ENCODE measurements around the gene CYSTM1. TPM values are rescaled to one million over a fixed set of nuclear protein-coding genes. Genes with fewer than 3 reads are reported as not detected.

CYSTM1 gene
- total RNA-seq, 3 donors from 2014 or later (not counting 1 experiment from before 2014, with no cell fraction given) = 3.9 to 4.9 (median 4.2) TPM

- H3K4me3 ChIP-seq (ENCODE audit: low read length) = no peak overlapping the region
- Mint-ChIP-seq H3K27ac (peak overlapping the region in 1 of 2 donors; percentile 64), H3K27me3 (ENCODE audit: low read depth in 2 of 2) (no peaks in the 10 kb centered on the region), H3K9me3 (no peaks in the 10 kb centered on the region), H3K36me3 (peaks cover 9% of the 10 kb centered on the region), H3K4me3 (no peak overlapping the region), H3K4me1 (peaks cover 37 to 52% of the 10 kb centered on the region in 2 donors)
- no peaks in the 10 kb centered on the region for H3K27me3 ChIP-seq (ENCODE audit: control insufficient read depth, insufficient read depth, low read length)
- intact Hi-C loops (cut with micrococcal nuclease) = no loop called here
- ATAC-seq (no peak), DNase-seq (no peak)
- H3K9me3 ChIP-seq (ENCODE audit: control insufficient read depth, insufficient read depth, low read length) = no peaks in the 10 kb centered on the region
- H3K36me3 ChIP-seq (ENCODE audit: control insufficient read depth, insufficient read depth, low read length) = no peaks in the 10 kb centered on the region
- no peak overlapping the region for H3K27ac ChIP-seq (ENCODE audit: low read length)
- H3K4me1 ChIP-seq (ENCODE audit: control insufficient read depth, insufficient read depth, low read length) = peaks cover under 1% of the 10 kb centered on the region
- no peak for TF ChIP-seq CTCF (IDR thresholded peaks at IDR 0.05)
- WGBS (ENCODE audit: insufficient coverage) = 92% methylated on average over 3 of the region's 3 CpGs
Observed at GRCh38 chr5:140262221-140262620, 87.2 kb downstream of the CYSTM1 start.

DNA sequence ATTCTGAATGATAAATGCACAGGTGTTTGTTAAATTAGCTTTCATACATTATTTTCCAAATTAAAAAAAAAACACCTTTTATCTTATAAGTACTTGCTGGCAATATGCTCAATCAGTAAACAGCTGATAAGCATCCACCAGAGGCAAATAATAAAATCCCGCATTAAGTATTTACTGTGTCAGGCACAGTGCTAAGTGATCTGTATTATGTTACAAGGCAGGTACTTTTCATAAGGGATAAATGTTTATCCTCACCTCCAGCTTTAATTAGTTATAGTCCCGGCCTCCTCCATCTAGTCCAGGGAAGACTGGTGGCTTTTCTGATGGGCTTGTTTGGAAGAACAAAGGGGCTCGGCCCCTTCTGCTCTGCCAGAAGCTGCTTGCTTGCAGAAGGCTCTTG, 87.9 kb downstream of the CYSTM1 start:
- Mint-ChIP-seq H3K27ac (no peak overlapping the region), H3K27me3 (ENCODE audit: low read depth in 2 of 2) (no peaks in the 10 kb centered on the region), H3K4me3 (no peak overlapping the region), H3K4me1 (peaks cover 37 to 52% of the 10 kb centered on the region in 2 donors), H3K36me3 (peaks cover 5% of the 10 kb centered on the region), H3K9me3 (no peaks in the 10 kb centered on the region)
- Histone ChIP-seq H3K9me3 (ENCODE audit: control insufficient read depth, insufficient read depth, low read length) (no peaks in the 10 kb centered on the region), H3K27ac (ENCODE audit: low read length) (no peak overlapping the region), H3K4me1 (ENCODE audit: control insufficient read depth, insufficient read depth, low read length) (peaks cover 3% of the 10 kb centered on the region), H3K4me3 (ENCODE audit: low read length) (no peak overlapping the region), H3K27me3 (ENCODE audit: control insufficient read depth, insufficient read depth, low read length) (no peaks in the 10 kb centered on the region), H3K36me3 (ENCODE audit: control insufficient read depth, insufficient read depth, low read length) (no peaks in the 10 kb centered on the region)
- TF ChIP-seq CTCF (IDR thresholded peaks at IDR 0.05) = no peak
- WGBS (ENCODE audit: insufficient coverage) = 100% methylated on average over 1 of the region's 3 CpGs
- intact Hi-C loops (cut with micrococcal nuclease) = no loop called here
- ATAC-seq = no peak
- no peak for DNase-seq

- no peak for DNase-seq
- no peak for ATAC-seq
- no peaks in the 10 kb centered on the region for H3K9me3 Mint-ChIP-seq
- no peak overlapping the region for H3K4me3 Mint-ChIP-seq
- peak overlapping the region in 1 of 2 donors; percentile 47 for H3K27ac Mint-ChIP-seq
- intact Hi-C loops (cut with micrococcal nuclease) = no loop called here
- no peaks in the 10 kb centered on the region for H3K27me3 Mint-ChIP-seq (ENCODE audit: low read depth in 2 of 2)
- H3K4me1 ChIP-seq (ENCODE audit: control insufficient read depth, insufficient read depth, low read length) = peaks cover 3% of the 10 kb centered on the region
- H3K27ac ChIP-seq (ENCODE audit: low read length) = no peak overlapping the region
- no CpG with 5 or more reads among the region's 1 CpG for WGBS (ENCODE audit: insufficient coverage)
- H3K4me1 Mint-ChIP-seq = peaks cover 18 to 44% of the 10 kb centered on the region in 2 donors
- TF ChIP-seq CTCF (IDR thresholded peaks at IDR 0.05) = no peak
- no peaks in the 10 kb centered on the region for H3K27me3 ChIP-seq (ENCODE audit: control insufficient read depth, insufficient read depth, low read length)
- H3K36me3 ChIP-seq (ENCODE audit: control insufficient read depth, insufficient read depth, low read length) = no peaks in the 10 kb centered on the region
- no peaks in the 10 kb centered on the region for H3K36me3 Mint-ChIP-seq
- no peaks in the 10 kb centered on the region for H3K9me3 ChIP-seq (ENCODE audit: control insufficient read depth, insufficient read depth, low read length)
- H3K4me3 ChIP-seq (ENCODE audit: low read length) = no peak overlapping the region
Observed at GRCh38 chr5:140265845-140266244, 90.9 kb downstream of the CYSTM1 start.

DNA sequence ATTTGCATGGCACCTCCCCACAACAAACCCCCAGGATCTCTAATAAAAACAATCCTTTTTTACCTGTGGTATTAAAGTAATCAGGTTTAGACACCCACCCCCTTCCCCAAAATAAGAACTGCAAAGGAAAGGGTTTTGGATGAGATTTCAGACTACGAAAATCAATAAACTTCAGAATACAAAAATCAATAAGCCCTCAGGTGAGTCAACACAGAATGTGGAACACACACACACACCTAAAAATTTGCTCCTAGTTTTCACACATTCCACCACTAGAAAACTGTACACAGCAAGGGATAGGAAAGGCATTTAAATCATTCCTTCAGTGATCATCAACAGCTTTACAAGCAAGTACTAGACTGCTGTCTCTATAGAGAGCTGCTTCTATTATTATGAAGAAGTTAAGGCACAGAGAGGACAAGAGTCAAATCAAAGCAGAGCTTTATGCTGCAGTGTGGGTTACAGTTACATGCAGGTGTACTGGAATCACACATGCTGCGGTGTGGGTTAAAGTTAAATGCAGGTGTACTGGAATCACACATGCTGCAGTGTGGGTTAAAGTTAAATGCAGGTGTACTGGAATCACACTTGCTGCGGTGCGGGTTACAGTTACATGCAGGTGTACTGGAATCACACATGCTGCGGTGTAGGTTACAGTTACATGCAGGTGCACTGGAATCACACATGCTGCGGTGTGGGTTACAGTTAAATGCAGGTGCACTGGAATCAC, 91.6 kb downstream of the CYSTM1 start:
- no peak overlapping the region for H3K27ac Mint-ChIP-seq
- Histone ChIP-seq H3K27me3 (ENCODE audit: control insufficient read depth, insufficient read depth, low read length) (no peaks in the 10 kb centered on the region), H3K9me3 (ENCODE audit: control insufficient read depth, insufficient read depth, low read length) (no peaks in the 10 kb centered on the region), H3K36me3 (ENCODE audit: control insufficient read depth, insufficient read depth, low read length) (no peaks in the 10 kb centered on the region), H3K4me3 (ENCODE audit: low read length) (no peak overlapping the region), H3K4me1 (ENCODE audit: control insufficient read depth, insufficient read depth, low read length) (peaks cover 3% of the 10 kb centered on the region), H3K27ac (ENCODE audit: low read length) (no peak overlapping the region)
- ATAC-seq (no peak), DNase-seq (peak in 1 of 2 donors; percentile 31)
- H3K27me3 Mint-ChIP-seq (ENCODE audit: low read depth in 2 of 2) = no peaks in the 10 kb centered on the region
- 80% methylated on average over 6 of the region's 6 CpGs for WGBS (ENCODE audit: insufficient coverage)
- H3K9me3 Mint-ChIP-seq = no peaks in the 10 kb centered on the region
- H3K4me3 Mint-ChIP-seq = no peak overlapping the region
- intact Hi-C loops (cut with micrococcal nuclease) = no loop called here
- H3K4me1 Mint-ChIP-seq = peaks cover 18 to 40% of the 10 kb centered on the region in 2 donors
- no peak for TF ChIP-seq CTCF (IDR thresholded peaks at IDR 0.05)
- no peaks in the 10 kb centered on the region for H3K36me3 Mint-ChIP-seq
